ENCODE data around the gene PAM16. TPM values are rescaled to one million over a fixed set of nuclear protein-coding genes. Genes with fewer than 3 reads are reported as not detected.

The PAM16 gene
- polyA plus RNA-seq, 1 donor from 2014 or later = 145 TPM

DNA sequence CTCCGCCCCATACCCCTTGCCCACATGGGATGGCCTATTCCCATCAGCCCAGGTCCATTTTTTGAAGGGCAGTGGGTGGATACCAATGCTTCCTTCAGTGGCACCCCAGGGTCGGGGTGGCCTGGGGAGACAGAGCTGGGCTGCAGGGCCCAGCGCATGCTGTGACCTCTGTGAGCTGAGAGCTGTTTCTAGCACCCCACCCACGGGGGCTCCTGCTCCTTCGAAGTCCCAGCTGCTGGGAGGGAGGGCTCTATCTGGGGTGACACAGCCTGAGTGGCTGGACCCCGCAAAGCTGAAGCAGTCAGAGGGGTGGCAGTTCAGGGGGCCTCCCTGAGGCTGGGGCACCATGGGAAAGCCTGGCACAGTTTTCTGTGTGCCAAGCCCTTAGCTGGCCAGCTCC, 10.7 kb downstream of the PAM16 start:
- no peaks in the 10 kb centered on the region for H3K79me2 ChIP-seq (replicated peaks; ENCODE audit: insufficient read depth, low read length)
- no peaks in the 10 kb centered on the region for H3F3A ChIP-seq (ENCODE audit: insufficient read depth, low read length, poor library complexity, severe bottlenecking)
- no peaks in the 10 kb centered on the region for H4K20me1 ChIP-seq (ENCODE audit: insufficient read depth)
- H3K36me3 ChIP-seq (ENCODE audit: insufficient read depth, low read length) = no peaks in the 10 kb centered on the region
- H3K9me2 ChIP-seq (ENCODE audit: insufficient read depth, low read length) = no peaks in the 10 kb centered on the region
- no peaks in the 10 kb centered on the region for H3K9me3 ChIP-seq (ENCODE audit: low read length)
- no peak overlapping the region for H3K27ac ChIP-seq (ENCODE audit: low read length)
- TF ChIP-seq POLR2AphosphoS5 (IDR thresholded peaks at IDR 0.05) (no peak), SMC3 (conservative IDR thresholded peaks at IDR 0.05; ENCODE audit: poor library complexity) (no peak), RAD21 (conservative IDR thresholded peaks at IDR 0.05) (no peak), MXI1 (conservative IDR thresholded peaks at IDR 0.05; ENCODE audit: poor library complexity, severe bottlenecking) (no peak), EP300 (conservative IDR thresholded peaks at IDR 0.05; ENCODE audit: poor library complexity, severe bottlenecking) (no peak), TAF1 (IDR thresholded peaks at IDR 0.05; ENCODE audit: low read depth) (no peak), EZH2 (IDR thresholded peaks at IDR 0.05; ENCODE audit: borderline replicate concordance, insufficient read depth, low read length, poor library complexity, severe bottlenecking) (no peak)
- TF ChIP-seq, protein P1, sequence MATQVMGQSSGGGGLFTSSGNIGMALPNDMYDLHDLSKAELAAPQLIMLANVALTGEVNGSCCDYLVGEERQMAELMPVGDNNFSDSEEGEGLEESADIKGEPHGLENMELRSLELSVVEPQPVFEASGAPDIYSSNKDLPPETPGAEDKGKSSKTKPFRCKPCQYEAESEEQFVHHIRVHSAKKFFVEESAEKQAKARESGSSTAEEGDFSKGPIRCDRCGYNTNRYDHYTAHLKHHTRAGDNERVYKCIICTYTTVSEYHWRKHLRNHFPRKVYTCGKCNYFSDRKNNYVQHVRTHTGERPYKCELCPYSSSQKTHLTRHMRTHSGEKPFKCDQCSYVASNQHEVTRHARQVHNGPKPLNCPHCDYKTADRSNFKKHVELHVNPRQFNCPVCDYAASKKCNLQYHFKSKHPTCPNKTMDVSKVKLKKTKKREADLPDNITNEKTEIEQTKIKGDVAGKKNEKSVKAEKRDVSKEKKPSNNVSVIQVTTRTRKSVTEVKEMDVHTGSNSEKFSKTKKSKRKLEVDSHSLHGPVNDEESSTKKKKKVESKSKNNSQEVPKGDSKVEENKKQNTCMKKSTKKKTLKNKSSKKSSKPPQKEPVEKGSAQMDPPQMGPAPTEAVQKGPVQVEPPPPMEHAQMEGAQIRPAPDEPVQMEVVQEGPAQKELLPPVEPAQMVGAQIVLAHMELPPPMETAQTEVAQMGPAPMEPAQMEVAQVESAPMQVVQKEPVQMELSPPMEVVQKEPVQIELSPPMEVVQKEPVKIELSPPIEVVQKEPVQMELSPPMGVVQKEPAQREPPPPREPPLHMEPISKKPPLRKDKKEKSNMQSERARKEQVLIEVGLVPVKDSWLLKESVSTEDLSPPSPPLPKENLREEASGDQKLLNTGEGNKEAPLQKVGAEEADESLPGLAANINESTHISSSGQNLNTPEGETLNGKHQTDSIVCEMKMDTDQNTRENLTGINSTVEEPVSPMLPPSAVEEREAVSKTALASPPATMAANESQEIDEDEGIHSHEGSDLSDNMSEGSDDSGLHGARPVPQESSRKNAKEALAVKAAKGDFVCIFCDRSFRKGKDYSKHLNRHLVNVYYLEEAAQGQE (IDR thresholded peaks at IDR 0.05; ENCODE audit: borderline replicate concordance) = no peak
- TF ChIP-seq, protein P2, sequence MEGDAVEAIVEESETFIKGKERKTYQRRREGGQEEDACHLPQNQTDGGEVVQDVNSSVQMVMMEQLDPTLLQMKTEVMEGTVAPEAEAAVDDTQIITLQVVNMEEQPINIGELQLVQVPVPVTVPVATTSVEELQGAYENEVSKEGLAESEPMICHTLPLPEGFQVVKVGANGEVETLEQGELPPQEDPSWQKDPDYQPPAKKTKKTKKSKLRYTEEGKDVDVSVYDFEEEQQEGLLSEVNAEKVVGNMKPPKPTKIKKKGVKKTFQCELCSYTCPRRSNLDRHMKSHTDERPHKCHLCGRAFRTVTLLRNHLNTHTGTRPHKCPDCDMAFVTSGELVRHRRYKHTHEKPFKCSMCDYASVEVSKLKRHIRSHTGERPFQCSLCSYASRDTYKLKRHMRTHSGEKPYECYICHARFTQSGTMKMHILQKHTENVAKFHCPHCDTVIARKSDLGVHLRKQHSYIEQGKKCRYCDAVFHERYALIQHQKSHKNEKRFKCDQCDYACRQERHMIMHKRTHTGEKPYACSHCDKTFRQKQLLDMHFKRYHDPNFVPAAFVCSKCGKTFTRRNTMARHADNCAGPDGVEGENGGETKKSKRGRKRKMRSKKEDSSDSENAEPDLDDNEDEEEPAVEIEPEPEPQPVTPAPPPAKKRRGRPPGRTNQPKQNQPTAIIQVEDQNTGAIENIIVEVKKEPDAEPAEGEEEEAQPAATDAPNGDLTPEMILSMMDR (IDR thresholded peaks at IDR 0.05; ENCODE audit: poor library complexity, severe bottlenecking) = no peak
- H3K9ac ChIP-seq (ENCODE audit: low read length) = no peak overlapping the region
- no peak overlapping the region for H3K4me3 ChIP-seq (ENCODE audit: low read length)
- no peaks in the 10 kb centered on the region for H3K27me3 ChIP-seq (ENCODE audit: insufficient read depth, low read depth, low read length)
- H2AFZ ChIP-seq (ENCODE audit: low read depth, low read length) = no peak overlapping the region
- H3K4me2 ChIP-seq (ENCODE audit: low read length) = no peak overlapping the region

DNA sequence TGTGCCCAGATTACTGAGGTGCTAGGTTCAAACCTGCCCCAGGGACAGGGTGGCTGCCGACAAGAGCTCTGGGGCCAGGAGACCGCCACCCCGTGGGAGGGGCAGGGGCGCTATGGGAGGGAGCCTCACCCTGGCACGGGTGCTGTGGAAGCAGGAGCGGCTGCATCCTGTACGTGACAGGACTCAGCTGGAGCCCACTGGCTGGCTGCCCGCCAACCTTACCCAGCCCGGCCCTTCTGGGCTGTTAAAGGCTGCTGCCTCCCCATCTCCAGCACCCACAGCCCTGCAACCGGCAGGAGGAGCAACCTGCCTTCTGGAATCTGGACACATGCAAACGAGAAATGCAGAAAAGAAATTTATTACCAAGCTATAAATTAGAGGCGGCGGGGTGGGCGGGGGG, 11.2 kb downstream of the PAM16 start:
- Histone ChIP-seq H3K9me2 (ENCODE audit: insufficient read depth, low read length) (no peaks in the 10 kb centered on the region), H3K79me2 (replicated peaks; ENCODE audit: insufficient read depth, low read length) (no peaks in the 10 kb centered on the region), H3K27me3 (ENCODE audit: insufficient read depth, low read depth, low read length) (no peaks in the 10 kb centered on the region), H3K36me3 (ENCODE audit: insufficient read depth, low read length) (no peaks in the 10 kb centered on the region), H3K4me3 (ENCODE audit: low read length) (no peak overlapping the region), H3K27ac (ENCODE audit: low read length) (no peak overlapping the region), H2AFZ (ENCODE audit: low read depth, low read length) (no peak overlapping the region), H3K9ac (ENCODE audit: low read length) (no peak overlapping the region), H3F3A (ENCODE audit: insufficient read depth, low read length, poor library complexity, severe bottlenecking) (no peaks in the 10 kb centered on the region), H3K4me2 (ENCODE audit: low read length) (no peak overlapping the region), H3K9me3 (ENCODE audit: low read length) (no peaks in the 10 kb centered on the region), H4K20me1 (ENCODE audit: insufficient read depth) (no peaks in the 10 kb centered on the region)
- no peak for TF ChIP-seq MXI1 (conservative IDR thresholded peaks at IDR 0.05; ENCODE audit: poor library complexity, severe bottlenecking)
- TF ChIP-seq, protein P1 (IDR thresholded peaks at IDR 0.05; ENCODE audit: borderline replicate concordance) = no peak
- TF ChIP-seq, protein P2 (IDR thresholded peaks at IDR 0.05; ENCODE audit: poor library complexity, severe bottlenecking) = no peak
- no peak for TF ChIP-seq POLR2AphosphoS5 (IDR thresholded peaks at IDR 0.05)
- TF ChIP-seq EP300 (conservative IDR thresholded peaks at IDR 0.05; ENCODE audit: poor library complexity, severe bottlenecking) = no peak
- TF ChIP-seq TAF1 (IDR thresholded peaks at IDR 0.05; ENCODE audit: low read depth) = no peak
- TF ChIP-seq SMC3 (conservative IDR thresholded peaks at IDR 0.05; ENCODE audit: poor library complexity) = no peak
- no peak for TF ChIP-seq EZH2 (IDR thresholded peaks at IDR 0.05; ENCODE audit: borderline replicate concordance, insufficient read depth, low read length, poor library complexity, severe bottlenecking)
- TF ChIP-seq RAD21 (conservative IDR thresholded peaks at IDR 0.05) = no peak
